Head of caudate nucleus (tissue), 42 donors: ENCODE measurements around the gene CNTNAP2.
A peak's percentile ranks its signal among the peaks of the same experiment; 100 is the strongest.

Source experiments
- DNase-seq, 42 donors: peaks; one replicate each; pipeline versions ENCODE4 v3.0.0 to v3.0.0-alpha.2; 2020 to 2021; ENCODE audit warnings: mixed read lengths in 7 of 42
- intact Hi-C: fragments of 100-400 bp; cut with DNase I; formaldehyde crosslinking; loops from one replicate; pipeline ENCODE4 v1.15.0; 2022

The CNTNAP2 gene

GRCh38 chr7:147516391-147516790 is 1399.8 kb downstream of the CNTNAP2 start:
- DNase-seq = no peak
- intact Hi-C loops = no loop called here

DNA sequence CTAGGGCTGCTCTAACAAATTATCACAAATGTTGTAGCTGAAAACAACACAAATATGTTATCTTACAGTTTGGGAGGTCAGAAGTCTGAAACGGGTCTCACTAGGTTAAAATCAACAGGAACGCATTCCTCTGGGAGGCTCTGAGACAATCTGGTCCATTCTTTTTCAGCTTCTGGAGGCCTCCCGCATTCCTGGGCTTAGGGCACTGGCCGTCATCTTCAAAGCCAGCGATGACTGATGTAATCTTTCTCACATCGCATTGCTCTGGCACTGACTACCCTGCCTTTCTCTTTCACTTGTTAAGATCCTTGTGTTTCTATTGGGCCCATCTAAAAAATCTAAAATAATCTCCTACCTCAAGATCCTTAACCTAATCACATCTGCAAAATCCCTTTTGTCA is 1402.5 kb downstream of the CNTNAP2 start:
- intact Hi-C loops = no loop called here
- DNase-seq = no peak

GRCh38 chr7:147523056-147523455 is 1406.5 kb downstream of the CNTNAP2 start:
- intact Hi-C loops = no loop called here
- peak in 12 of 42 donors; percentile 7 to 53 (median 22) for DNase-seq

GRCh38 chr7:147524726-147525250 is 1408.2 kb downstream of the CNTNAP2 start:
- DNase-seq = peak in 15 of 42 donors; percentile 3 to 72 (median 20)
- intact Hi-C loops = no loop called here

- intact Hi-C loops = no loop called here
- DNase-seq = no peak
These were observed 1408.7 kb downstream of the CNTNAP2 start for GRCh38 chr7:147525325-147525724.

DNA sequence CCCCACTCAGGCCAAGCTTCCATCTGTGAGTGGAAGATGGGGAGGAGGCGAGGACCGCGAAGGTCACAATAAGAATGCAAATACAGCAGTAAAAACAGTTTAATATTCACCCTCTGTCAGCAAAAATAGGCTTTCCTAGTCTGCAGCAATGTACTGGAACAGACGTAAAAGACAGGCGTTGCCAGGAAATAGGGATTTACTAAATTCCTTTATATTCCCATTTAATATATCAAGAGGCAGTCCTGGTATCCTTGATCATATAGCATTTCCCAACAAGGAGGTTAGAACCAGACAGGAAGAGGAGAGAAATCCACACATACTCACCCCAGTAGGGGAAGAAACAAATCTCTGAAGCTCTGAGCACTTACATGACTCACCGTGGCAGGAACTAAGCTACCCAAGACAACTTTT is 1419.1 kb downstream of the CNTNAP2 start:
- intact Hi-C loops = no loop called here
- DNase-seq = no peak

DNA sequence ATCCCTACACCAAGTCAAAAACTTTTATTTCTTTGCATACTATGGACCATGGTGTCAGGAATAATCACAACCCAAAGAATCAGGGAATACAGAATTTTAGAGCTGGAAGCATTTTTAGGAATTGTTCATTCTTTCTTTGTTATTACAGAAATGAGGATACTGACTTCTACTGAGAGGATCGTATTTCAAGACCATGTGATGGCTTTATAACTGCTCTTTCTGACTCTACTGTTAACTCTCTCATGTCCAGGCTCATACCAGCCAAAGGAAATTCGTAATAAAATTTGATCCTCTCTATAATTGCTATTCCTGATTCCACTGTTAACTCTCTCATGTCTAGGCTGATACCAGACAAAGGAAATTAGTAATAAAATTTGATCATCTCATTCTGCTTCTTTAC is 1423.1 kb downstream of the CNTNAP2 start:
- DNase-seq = no peak
- intact Hi-C loops = no loop called here

GRCh38 chr7:147540743-147541142 is 1424.1 kb downstream of the CNTNAP2 start:
- DNase-seq = no peak
- intact Hi-C loops = no loop called here

DNA sequence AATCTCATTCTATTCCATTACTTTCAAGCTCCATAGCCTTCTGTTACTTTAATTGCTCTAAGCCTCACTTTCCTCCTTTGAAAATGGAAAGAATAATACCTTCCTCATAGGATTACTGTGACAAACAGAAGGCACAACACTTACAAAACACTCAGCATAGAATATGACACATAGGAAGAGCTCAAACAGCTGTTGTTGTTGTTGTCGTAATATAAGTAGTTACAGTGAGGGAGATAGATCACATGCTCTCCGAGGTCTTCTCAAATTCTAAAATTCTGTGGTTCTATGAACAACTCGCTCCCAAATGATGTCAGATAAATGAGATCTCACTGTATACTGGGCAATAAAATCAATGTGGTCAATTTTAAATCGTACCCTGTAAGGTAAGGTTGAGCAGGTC is 1424.7 kb downstream of the CNTNAP2 start:
- intact Hi-C loops = no loop called here
- DNase-seq = no peak

DNA sequence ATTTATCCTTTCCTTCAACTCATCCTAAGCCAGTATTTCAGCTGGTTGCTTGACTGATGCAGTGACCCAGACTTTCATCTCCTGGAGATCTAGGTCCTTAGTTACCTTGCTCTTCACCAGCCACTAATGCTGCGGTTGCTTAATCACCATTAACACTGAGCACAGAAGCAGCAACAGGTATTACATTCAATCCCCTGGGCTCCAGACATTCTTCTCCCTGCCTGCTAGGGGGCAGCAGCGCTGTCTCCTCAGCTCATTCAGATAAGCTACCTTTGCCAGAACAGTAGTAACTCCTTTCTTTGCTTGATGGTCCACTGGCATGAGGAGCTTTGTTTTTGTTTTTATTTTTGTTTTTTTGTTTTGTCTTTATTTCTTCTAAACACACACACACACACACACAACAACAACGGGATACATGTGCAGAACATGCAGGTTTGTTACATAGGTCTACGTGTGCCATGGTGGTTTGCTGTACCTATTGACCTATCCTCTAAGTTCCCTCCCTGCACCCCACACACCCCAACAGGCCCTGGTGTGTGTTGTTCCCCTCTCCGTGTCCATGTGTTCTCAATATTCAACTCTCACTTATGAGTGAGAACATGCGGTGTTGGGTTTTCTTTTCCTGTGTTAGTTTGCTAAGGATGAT is 1430.8 kb downstream of the CNTNAP2 start:
- intact Hi-C loops = no loop called here

DNA sequence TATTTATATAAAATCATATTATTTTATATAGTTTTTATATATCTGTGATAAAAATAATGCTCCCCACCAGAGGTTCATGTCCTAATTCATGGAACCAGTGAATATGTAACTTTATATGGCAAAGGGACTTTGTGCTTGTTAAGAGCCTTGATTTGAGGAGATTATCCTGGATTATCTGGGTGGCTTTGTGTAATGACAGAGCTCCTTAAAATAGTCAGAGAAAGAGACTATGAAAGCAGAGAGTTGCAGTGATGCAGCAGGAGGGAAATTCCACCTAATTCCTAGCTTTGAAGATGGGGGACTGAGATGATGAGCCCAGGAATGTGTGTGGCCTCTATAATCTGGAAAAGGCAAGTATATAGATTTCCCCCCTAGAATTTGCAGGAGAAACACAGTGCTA is 1439.7 kb downstream of the CNTNAP2 start:
- no peak for DNase-seq
- intact Hi-C loops = no loop called here

More for the DNA sequence above, 1430.8 kb downstream of the CNTNAP2 start:
- peak in 16 of 42 donors; percentile 8 to 66 (median 26) for DNase-seq

DNA sequence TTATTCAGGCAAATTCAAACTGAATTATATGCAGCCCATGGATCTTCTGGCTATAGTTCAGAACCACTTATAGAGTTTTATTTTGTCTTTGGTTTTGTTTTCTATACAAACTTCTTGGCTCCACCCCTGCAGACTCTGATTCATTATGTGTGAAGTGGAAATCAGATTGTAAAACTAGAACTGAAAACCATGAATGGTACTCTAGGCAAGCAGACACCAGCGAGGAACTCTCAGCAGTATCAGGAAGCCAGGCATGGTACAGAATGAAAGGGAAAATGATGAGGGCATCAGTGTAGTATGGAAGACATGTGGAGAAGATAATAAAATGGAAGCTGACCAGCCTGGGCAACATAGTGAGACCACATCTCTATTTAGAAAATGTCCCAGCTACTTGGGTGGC is 1447.1 kb downstream of the CNTNAP2 start:
- intact Hi-C loops = no loop called here
- no peak for DNase-seq

DNA sequence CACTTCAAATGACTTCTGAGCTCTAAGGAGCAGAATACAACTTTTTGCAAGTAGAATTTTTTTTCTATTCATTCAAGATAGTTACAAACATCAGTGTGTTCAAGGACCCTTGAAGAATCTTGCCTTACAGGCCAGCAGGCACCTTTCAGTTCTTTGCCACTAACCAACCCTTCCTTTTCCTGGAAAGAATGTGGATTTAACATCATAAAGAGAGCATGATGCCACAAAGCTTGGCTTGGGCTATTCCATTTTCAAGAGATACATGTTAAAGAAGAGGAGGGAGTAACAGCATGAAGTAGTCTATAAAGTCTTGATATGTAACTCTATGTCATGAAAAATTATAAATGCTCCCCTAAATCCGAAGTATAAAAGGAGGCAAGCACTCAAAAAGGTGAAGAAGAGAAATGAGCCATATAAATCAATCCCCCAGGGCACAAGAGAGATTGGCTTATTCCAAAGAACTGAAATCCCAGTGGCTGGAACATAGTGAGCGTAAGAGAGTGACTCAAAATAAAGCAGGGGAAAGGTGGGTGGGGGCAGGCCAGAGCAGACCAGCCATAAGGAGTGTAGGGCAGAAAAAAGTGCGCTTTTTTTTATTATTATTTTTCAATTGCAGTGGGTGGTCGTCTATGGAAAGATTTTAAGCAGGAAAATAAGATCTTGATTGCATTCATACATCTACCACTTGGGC is 1448.3 kb downstream of the CNTNAP2 start:
- DNase-seq = no peak
- intact Hi-C loops = no loop called here

GRCh38 chr7:147567043-147567442 is 1450.4 kb downstream of the CNTNAP2 start:
- peak in 35 of 42 donors; percentile 7 to 80 (median 39) for DNase-seq

DNA sequence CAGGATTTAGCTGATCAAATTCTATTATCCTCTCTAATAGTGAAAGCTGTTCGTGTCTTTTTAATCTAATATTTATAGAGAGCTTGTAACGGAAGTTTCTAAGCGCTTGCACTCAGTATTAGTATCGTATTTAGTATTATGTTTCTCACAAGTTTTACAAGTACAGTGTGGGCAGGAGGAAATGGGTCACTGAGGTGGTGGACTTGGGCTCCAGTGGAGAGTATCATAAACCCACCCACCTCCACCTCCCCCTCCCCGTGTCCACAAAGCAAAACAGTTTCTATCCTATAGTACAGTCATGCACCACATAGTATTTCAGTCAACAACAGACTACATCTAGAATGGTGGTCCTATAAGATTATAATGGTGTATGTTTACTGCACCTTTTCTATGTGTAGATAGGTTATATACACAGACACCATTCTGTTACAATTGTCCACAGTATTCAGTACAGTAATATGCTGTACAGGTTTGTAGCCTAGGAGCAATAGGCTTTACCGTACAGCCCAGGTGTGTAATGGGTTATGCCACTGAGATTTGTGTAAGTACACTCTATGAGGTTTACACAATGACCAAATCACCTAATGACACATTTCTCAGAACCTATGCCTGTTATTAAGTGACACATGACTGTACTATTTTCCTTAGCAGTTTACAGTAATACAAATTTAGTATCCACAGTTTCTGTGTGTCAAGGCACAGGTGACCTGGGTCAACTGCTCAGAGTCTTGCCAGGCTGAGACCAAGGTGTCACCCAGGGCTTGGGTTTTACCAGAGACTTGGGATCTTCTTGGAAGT is 1452.7 kb downstream of the CNTNAP2 start:
- intact Hi-C loops = no loop called here
- no peak for DNase-seq

More at GRCh38 chr7:147567043-147567442, 1450.4 kb downstream of the CNTNAP2 start:
- intact Hi-C loops = no loop called here

DNA sequence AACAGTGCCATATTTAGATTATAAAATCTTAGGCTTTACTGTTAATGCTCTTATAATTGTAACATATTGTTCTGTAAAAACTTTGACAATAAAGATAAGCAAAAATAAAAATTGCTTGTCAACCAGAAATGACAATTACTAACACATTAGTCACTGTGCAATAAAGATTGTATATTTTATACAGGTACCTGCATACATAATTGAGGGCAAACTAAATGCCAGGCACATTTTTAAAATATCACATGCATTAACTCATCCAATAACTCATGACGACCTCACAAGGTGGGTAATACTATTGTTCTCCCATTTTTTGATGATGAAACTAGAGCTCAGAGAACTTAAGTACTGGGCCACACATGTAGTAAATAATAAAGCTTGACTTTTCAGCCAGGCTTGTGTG is 1453.8 kb downstream of the CNTNAP2 start:
- intact Hi-C loops = no loop called here
- DNase-seq = no peak

- no peak for DNase-seq
- intact Hi-C loops = no loop called here
These were observed 1455.0 kb downstream of the CNTNAP2 start for GRCh38 chr7:147571436-147572185.

GRCh38 chr7:147578196-147578595 is 1461.6 kb downstream of the CNTNAP2 start:
- intact Hi-C loops = no loop called here

GRCh38 chr7:147579148-147579547 is 1462.5 kb downstream of the CNTNAP2 start:
- DNase-seq = no peak
- intact Hi-C loops = no loop called here

More at GRCh38 chr7:147578196-147578595, 1461.6 kb downstream of the CNTNAP2 start:
- DNase-seq = no peak
